ENCODE data around the gene SULT1A2. TPM values are rescaled to one million over a fixed set of nuclear protein-coding genes. Genes with fewer than 3 reads are reported as not detected.

Gene SULT1A2
- total RNA-seq, result under 1 TPM; 0.36 to 0.38 TPM

GRCh38 chr16:28596840-28597691, at the start of gene SULT1A2:
Gene SULT1A2, minus strand, starts transcription at chr16:28597050. Its CDS starts 1,120 bp downstream, at chr16:28595930.

GRCh38 chr16:28637765-28638164, 40.9 kb upstream of the SULT1A2 start, which contains the start of gene NPIPB8:
Gene NPIPB8, plus strand, starts transcription at chr16:28638065. Its CDS starts 296 bp downstream, at chr16:28638361.

GRCh38 chr16:28609631-28610594, 13.1 kb upstream of the SULT1A2 start, which contains the start of gene SULT1A1:
Gene SULT1A1, minus strand, starts transcription at chr16:28610044. Its CDS starts 1,189 bp downstream, at chr16:28608855.

GRCh38 chr16:28553776-28554633, 42.8 kb downstream of the SULT1A2 start, which contains the start of gene SGF29:
Gene SGF29, plus strand, starts transcription at chr16:28553920. Its CDS starts 27,150 bp downstream, at chr16:28581070.

Other genes starting within 250 kb of the SULT1A2 start
- gene NPIPB6, start 233.5 kb downstream of the SULT1A2 start, total RNA-seq, result 1 to 10 TPM; 2.8 to 2.9 TPM
- gene EIF3CL, start 193.2 kb downstream of the SULT1A2 start, total RNA-seq, result 10 to 100 TPM; 28.3 to 33.7 TPM
- under 1 TPM; 0.26 to 0.38 TPM for gene NPIPB7, start 124.7 kb downstream of the SULT1A2 start, total RNA-seq
- gene CLN3, start 105.0 kb downstream of the SULT1A2 start, total RNA-seq, result 10 to 100 TPM; 45.7 to 49.9 TPM
- gene APOBR, start 102.4 kb downstream of the SULT1A2 start, total RNA-seq, result 10 to 100 TPM; 19.7 to 20.3 TPM
- not detected for gene IL27, start 90.2 kb downstream of the SULT1A2 start, total RNA-seq
- gene NUPR1, start 58.1 kb downstream of the SULT1A2 start, total RNA-seq, result not detected
- 10 to 100 TPM; 39.0 to 42.7 TPM for gene SGF29, start 43.1 kb downstream of the SULT1A2 start, total RNA-seq
- 10 to 100 TPM; 13.2 to 14.7 TPM for gene SULT1A1, start 13.0 kb upstream of the SULT1A2 start, total RNA-seq
- gene NPIPB8, start 41.0 kb upstream of the SULT1A2 start, total RNA-seq, result not detected
- gene EIF3C, start 114.4 kb upstream of the SULT1A2 start, total RNA-seq, result 100 to 1,000 TPM; 514 to 536 TPM
- 1 to 10 TPM; 1.2 to 1.3 TPM for gene NPIPB9, start 154.7 kb upstream of the SULT1A2 start, total RNA-seq
- 100 to 1,000 TPM; 240 to 248 TPM for gene ATXN2L, start 225.9 kb upstream of the SULT1A2 start, total RNA-seq
- 100 to 1,000 TPM; 106 to 111 TPM for gene TUFM, start 249.3 kb upstream of the SULT1A2 start, total RNA-seq

All from activated naive CD4-positive, alpha-beta T cell treated with anti-CD3 and anti-CD28 coated beads, Interleukin-2, amount 10 ng/mL, durations not matched to agents 5 hours and 36 hours (primary cell).